Ammon's horn (tissue), 1 donor: ENCODE results near the gene OTOP3.
"Not testable (repeated sequence)": the region's sequence is repeated elsewhere in the genome, so short reads cannot be mapped to it uniquely, and the experiment has no call there.

Experiments used
- DNase-seq: peaks from one replicate; pipeline ENCODE4 v3.0.0-alpha.2; 2016; ENCODE audit warnings: low spot score

Gene OTOP3

GRCh38 chr17:74935585-74936469 is at the start of gene OTOP3:
OTOP3 (plus strand) TSS chr17:74935898; CDS start chr17:74935922, 24 bp downstream.
- no peak for DNase-seq

- no peak for DNase-seq
Observed at GRCh38 chr17:74888469-74888868, 47.2 kb upstream of the OTOP3 start.

GRCh38 chr17:74890554-74890953 is 45.1 kb upstream of the OTOP3 start:
- no peak for DNase-seq

DNA sequence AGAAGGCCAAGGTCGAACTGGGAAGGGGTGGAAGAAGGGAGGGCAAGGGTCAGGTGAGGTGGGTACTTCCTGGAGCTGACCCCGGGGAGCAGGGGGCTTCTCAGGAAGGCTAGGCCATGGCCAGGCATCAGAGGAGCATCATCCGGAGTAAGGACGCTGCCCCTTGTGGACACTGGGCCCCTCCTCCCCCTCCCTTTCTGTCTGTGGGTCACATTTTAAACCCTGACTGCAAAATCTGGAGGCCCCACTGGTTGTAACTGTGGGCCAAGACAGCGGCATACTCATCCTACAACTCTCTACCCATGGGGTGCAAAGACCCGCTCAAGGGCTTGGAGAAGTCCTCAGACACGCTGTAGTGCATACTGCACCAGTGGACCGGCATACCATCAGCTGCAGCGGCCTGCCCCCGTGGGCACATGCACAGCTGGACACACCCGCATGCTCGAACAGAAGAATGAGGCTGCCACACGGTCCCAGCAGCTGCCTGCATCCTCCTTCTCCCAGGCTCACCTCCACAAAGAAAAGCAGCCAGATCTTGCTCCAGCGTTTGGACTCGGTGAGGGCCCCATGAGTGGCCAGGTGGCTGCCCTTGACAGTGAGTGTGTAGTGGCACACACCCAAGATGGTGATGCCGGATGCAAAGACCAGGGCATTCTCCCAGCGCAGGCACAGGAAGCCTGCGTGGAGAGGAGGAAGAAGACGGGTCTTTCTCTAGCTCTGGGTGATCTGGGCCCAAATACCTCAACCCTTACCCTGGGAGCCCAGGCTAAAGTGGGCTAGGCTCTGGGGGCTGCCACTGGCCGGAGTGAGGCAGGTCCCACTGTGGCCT is 43.5 kb upstream of the OTOP3 start:
- DNase-seq, result no peak

DNA sequence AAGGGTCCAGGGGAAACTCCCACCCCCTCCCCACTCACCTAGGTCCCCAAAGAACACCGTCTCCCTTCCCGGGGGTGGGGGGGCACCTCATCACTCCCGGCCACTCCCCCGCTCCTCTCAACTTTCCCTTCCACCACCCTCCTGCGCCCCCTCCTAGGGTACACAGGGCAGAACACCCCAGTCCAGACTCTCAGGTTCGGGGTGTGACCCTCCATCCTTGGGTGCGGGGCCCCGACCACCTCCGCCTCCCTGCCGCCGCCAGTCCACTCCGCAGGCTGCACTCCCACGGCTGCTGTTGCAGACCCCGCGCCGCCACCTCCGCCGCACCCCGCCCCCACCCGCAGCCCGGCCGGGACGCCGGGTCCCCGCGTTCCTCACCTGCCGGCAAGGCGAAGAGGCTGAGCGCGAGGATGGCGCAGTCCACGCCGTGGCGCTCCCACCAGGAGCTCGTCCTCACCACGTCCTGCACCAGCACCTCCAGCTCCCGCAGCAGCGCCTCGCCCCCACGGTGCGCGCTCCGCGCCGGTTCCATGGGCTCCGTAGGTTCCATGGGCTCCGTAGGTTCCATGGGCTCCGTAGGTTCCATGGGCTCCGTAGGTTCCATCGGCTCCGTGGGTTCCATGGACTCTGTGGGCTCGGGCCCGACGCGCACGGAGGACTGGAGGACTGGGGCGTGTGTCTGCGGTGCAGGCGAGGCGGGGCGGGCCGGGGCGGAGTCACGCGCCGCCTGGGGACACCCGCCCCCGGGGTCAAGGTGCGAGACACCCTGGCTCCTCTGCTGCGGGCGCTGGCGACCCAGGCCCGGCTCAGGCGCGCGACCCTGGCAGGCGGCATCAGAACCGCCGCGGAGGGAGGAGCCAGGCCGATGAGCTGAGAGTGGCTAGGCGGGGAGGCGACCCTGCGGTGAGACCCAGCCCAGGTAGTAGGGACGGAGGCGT is 42.5 kb upstream of the OTOP3 start, which contains the start of gene FADS6:
Gene FADS6, minus strand, starts transcription at position 660 of the 938 bp plus-strand sequence. Its CDS starts 38 bp downstream, at position 622.
- no peak for DNase-seq

- DNase-seq, result no peak
Observed at GRCh38 chr17:74893936-74894671, 41.6 kb upstream of the OTOP3 start.

DNA sequence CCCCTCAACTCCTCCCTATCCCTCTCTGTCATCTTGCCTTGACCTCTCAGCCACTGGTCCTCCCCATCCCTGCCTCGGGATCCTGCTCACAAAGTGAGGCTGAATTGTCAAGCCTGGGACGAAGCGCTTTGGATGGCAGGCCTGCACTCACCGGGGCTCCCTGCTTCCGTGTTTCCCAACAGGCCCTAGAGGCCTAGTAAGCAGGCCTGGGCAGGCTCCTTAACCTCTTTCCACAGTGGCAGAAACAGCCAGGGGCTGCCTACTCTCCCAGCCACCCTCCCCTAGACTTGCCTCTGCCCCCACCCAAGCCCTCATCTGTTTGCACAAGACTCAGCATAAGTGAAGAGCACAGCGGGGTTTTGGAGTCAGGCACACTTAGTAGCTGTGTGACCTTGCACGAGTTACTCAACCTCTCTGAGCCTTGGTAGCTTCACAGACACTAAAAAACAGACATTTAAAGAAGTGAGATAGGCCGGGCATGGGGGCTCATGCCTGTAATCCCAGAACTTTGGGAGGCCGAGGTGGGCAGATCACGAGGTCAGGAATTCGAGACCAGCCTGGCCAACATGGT is 37.2 kb upstream of the OTOP3 start:
- DNase-seq, result no peak

DNA sequence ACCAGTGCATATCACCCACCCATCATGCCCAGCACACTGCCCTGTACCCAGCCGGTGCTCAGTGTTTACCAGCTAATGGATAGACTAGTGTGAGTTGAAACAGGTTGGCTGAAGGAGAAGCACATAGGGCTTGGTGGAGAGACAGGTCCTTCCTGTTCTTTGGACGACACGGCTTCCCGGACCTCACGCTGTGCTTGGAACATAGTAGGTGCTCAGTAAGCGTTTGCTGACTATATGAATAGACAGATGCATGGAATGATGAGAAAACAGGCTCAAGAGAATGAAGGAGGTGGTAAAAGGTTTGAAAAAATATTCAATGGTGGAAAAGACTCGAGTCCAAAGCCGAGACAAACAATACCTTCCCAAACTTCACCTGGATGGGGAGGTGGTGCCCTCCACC is 35.5 kb upstream of the OTOP3 start:
- DNase-seq, result no peak

DNA sequence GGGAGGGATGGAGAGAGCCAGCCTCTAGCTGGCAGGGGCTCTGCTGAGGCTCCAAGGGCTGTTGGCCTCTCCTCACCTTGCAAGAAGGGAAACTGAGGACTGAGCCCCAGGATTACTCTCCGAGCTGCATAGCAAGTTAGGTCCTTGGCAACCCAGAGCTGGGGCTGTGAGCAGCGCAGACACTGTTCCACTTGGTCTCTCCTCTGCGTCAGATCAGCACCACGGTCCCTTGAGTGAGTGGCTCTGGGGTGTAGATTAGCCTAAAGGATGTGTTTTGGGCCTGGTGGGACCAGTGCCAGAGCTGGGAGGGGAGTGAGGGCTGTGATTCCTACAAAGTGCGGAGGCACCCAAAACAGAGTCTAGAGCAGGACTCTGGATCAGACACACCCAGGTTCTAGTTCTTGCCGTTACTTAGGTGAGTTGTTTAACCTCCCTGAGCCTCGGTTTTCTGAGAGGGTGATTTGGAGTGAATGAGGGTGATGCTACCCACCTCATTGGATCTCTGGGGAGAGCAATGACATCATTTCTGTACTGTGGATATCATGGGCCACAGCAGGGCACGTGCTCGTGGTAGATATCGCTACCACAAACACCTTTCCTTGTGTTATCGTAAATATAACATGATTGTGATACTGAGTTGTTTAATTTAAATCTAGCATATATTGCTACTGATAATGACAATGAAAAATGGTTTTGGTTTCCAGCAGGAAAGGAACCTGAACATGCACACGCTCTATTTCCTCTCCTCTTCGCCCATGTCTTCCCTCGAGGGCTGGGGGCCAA is 34.2 kb upstream of the OTOP3 start:
- DNase-seq, result no peak

GRCh38 chr17:74903034-74903433 is 32.7 kb upstream of the OTOP3 start:
- DNase-seq, result no peak

GRCh38 chr17:74903671-74904070 is 32.0 kb upstream of the OTOP3 start:
- no peak for DNase-seq

GRCh38 chr17:74904687-74905409 is 30.9 kb upstream of the OTOP3 start:
- DNase-seq, result no peak

DNA sequence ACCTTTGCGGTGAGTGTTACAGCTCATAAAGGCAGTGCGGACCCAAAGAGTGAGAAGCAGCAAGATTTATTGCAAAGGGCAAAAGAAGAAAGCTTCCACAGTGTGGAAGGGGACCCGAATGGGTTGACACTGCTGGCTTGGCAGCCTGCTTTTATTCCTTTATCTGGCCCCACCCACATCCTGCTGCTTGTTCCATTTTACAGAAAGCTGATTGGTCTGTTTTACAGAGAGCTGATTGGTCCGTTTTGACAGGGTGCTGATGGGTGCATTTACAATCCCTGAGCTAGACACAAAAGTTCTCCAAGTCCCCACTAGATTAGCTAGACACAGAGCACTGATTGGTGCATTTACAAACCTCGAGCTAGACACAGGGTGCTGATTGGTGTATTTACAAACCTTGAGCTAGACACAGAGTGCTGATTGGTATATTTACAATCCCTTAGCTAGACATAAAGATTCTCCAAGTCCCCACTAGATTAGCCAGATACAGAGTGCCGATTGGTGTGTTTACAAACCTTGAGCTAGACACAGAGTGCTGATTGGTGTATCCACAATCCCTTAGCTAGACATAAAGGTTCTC is 29.4 kb upstream of the OTOP3 start:
- DNase-seq, result not testable (repeated sequence)

GRCh38 chr17:74907012-74907411 is 28.7 kb upstream of the OTOP3 start:
- no peak for DNase-seq

DNA sequence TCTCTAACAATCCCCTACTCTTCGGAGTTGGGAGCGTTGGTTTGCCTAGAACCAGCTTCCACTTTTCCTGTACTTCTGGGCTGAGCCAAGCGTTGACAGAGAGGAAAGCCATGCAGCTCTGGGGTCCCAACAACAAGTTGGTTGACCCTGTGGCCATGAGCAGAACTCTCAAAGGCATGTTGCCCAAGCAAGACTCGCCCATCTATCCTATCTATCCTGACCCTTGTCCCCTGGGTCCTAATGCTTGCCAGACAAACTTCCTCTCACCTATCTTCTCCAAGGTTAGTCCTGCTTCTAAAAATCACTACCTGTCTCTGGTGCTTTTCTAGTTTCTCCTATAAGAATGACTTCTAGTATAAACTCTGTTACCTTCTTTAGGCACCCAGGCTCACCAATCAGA is 26.6 kb upstream of the OTOP3 start:
- not testable (repeated sequence) for DNase-seq

DNA sequence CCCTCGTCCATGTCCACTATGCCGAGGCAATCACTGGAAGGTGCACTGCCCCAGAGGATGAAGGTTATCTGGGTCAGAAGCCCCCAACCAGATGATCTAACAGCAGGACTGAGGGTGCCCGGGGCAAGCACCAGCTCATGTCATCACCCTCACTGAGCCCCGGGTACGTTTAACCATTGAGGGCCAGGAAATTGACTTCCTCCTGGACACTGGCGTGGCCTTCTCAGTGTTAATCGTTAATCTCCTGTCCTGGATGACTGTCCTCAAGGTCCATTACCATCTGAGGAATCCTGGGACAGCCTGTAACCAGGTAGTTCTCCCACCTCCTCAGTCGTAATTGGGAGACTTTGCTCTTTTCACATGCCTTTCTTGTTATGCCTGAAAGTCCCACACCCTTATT is 24.3 kb upstream of the OTOP3 start:
- DNase-seq, result not testable (repeated sequence)

GRCh38 chr17:74916136-74916850 is 19.4 kb upstream of the OTOP3 start:
- DNase-seq, result no peak

GRCh38 chr17:74916851-74917199 is 18.9 kb upstream of the OTOP3 start:
- DNase-seq, result no peak
